HG03139 (cell line): ENCODE results near the gene KRTAP5-6.

ENCODE experiments used
- ATAC-seq: cut with Tn5 transposase; IDR thresholded peaks from one replicate; pipeline ENCODE4 v1.9.1; 2021; ENCODE audit not compliant: unreplicated experiment

KRTAP5-6 gene

DNA sequence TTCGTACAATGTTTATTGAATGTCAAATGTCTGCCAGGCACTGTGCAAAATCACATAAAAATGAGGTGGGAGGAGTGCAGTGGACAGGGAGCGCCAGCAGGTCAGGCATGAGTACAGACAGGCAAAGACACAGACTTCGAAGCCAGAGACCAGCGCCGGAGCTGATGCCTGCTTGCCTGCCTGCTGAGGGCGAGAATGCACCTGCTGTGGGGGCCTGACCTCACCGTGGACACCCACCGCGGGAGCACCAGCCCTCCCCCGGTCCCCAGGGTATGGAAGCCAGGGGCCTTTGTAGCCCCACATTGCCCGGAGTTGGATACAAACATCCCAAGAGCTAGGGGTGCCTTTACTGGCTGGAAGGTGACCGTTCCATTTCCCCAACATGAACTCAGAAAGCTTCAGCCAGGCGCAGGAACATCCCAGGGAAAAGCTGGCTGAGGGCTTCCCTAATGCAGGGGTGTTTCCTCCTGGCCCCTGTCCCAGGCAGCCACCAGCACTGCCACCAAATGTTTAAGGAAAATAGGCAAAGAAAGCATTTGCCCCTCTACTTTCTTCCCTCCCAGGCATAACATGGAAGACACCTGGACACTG lies 35.5 kb downstream of the KRTAP5-6 start:
- ATAC-seq: no peak

- no peak for ATAC-seq
Observed at GRCh38 chr11:1733009-1733715, 36.2 kb downstream of the KRTAP5-6 start.

GRCh38 chr11:1733716-1734640 lies 37.0 kb downstream of the KRTAP5-6 start:
- no peak for ATAC-seq

DNA sequence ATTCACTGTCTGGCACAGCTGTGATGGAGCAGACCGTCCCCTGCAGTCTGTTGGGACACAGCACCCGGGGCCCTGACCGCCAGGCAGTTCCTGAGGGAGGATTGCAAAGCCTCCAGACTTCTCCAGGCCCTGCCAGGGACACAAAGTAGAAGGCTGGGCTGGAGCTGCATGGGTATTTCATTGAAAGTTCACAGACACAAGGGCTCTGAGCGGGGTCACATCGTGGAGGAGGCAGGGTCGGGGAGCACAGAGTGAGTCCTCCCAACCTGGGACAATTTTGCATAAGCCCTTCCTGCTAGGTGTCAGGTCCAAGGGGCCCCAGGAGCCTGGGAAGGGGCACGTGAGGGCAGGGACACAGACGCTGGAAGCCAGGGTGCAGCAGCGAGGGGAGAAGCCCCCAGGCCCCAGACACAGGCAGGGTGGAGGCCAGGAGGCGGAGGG lies 37.7 kb downstream of the KRTAP5-6 start:
- no peak for ATAC-seq

GRCh38 chr11:1735271-1735670 lies 38.3 kb downstream of the KRTAP5-6 start:
- no peak for ATAC-seq

DNA sequence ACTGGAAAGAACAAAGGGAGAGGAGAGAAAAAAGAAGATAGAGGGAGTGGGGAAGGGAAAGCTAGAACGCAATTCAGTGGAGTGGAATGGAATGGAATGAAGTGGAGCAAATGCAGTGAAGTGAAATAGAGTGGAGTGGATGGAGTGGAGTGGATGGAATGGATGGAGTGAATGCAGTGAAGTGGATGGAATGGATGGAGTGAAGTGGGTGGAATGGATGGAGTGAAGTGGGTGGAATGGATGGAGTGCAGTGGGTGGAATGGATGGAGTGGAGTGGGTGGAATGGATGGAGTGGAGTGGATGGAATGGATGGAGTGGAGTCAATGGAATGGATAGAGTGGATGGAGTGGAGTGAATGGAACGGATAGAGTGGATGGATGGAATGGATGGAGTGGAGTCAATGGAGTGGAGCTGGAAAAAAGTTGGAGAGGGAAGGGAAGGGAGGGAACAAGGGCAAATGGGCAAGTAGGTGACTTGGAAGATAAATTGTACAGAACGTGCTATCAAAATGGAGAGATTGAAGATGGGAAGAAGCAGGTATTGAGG lies 39.5 kb downstream of the KRTAP5-6 start:
- ATAC-seq: no peak

- ATAC-seq: no peak
Observed at GRCh38 chr11:1737080-1737757, 40.2 kb downstream of the KRTAP5-6 start.

- ATAC-seq: no peak
Observed at GRCh38 chr11:1738380-1738779, 41.4 kb downstream of the KRTAP5-6 start.

DNA sequence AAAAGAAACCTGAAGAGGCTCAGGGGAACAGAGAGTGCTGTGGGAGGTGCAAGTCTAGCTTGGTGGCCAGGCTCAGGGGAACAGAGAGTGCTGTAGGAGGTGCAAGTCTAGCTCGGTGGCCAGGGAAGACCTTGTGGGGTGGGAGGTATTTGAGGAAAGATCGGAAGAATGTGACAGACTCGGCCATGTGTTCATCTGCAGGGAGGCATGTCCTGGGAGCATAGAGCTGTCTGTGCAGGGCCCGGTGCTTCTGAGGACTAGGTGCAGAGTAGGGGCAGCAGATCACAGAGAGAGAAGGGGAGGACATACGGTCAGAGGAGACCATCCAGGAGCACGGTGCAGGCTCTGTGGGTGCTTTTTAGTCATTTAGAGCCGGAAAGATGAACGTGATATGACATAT lies 42.6 kb downstream of the KRTAP5-6 start:
- no peak for ATAC-seq

DNA sequence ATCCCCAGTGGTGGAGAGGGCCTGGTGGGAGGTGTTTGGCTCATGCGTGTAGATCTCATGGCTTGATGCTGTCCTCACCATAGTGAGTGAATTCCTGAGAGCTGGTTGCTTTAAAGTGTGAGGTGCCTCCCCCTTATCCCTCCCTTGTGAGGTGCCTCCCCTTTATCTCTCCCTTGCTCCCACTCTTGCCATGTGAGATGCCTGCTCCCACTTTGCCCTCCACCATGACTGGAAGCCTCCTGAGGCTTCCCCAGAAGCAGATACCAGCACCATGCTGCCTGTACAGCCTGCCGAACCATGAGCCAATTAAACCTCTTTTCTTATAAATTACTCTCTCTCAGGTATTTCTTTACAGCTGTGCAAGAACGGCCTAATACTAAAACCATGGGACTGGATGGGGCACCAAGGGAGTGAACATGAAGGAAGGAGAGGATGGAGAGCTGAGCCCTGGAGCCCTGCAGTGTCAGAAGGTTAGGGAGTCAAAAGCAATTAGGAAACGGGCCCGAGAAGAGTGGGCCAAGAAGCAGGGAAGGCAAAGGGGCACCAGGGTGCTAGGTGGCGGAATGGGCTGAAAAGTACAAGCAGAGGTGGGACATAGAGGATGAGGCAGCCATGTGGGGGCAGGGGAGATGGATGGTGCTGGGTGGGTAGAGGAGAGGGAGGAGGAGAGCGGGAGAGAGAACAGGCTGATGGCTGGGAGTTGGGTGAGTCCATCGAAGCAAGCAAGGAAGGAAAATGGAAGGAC lies 44.0 kb downstream of the KRTAP5-6 start:
- ATAC-seq: no peak

DNA sequence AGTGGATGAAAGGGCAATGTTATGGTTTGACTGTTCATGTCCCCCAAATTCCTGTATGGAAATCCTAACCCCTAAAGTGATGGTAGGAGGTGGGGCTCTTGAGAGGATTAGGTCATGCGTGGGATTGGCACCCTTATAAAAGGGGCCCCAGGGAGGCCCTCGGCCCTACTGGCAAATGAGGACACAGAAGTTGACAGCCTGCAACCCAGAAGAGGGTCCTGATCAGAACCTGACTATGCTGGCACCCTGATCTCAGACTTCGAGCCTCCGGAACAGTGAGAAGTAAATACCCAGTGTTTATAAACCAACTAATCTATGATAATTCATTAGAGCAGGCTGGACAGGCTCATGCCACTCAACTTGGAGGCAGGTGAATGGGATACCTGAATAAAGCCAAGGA lies 44.7 kb downstream of the KRTAP5-6 start:
- ATAC-seq: no peak

GRCh38 chr11:1742371-1742770 lies 45.4 kb downstream of the KRTAP5-6 start:
- ATAC-seq: no peak

GRCh38 chr11:1742869-1743584 lies 46.0 kb downstream of the KRTAP5-6 start:
- ATAC-seq: no peak

- ATAC-seq: no peak
Observed at GRCh38 chr11:1743585-1744136, 46.7 kb downstream of the KRTAP5-6 start.

- ATAC-seq: no peak
Observed at GRCh38 chr11:1744137-1744886, 47.3 kb downstream of the KRTAP5-6 start.

GRCh38 chr11:1744891-1745700 lies 48.1 kb downstream of the KRTAP5-6 start:
- ATAC-seq: no peak

- ATAC-seq: no peak
Observed at GRCh38 chr11:1745701-1746320, 48.8 kb downstream of the KRTAP5-6 start.
